Skeletal muscle satellite cell (primary cell): ENCODE results near the gene TSPAN16.

ENCODE experiments used
- H3K27me3 ChIP-seq: 2 replicates; pipeline ENCODE4 v1.7.0; 2013; ENCODE audit warnings: low read length; ENCODE audit not compliant: control insufficient read depth, insufficient read depth
- H3K36me3 ChIP-seq: 2 replicates; pipeline ENCODE4 v1.7.0; 2013; ENCODE audit warnings: mild to moderate bottlenecking, control low read depth, low read length; ENCODE audit not compliant: insufficient read depth
- H3K4me1 ChIP-seq: 2 replicates; pipeline ENCODE4 v1.7.0; 2013; ENCODE audit warnings: low read length; ENCODE audit not compliant: control insufficient read depth, insufficient read depth
- H3K4me2 ChIP-seq: 2 replicates; pipeline ENCODE4 v1.7.0; 2013; ENCODE audit warnings: mild to moderate bottlenecking, low read length
- H3K4me3 ChIP-seq: 2 replicates; pipeline ENCODE4 v1.7.0; 2013; ENCODE audit warnings: low read length
- H3K9ac ChIP-seq: 2 replicates; pipeline ENCODE4 v1.7.0; 2013; ENCODE audit warnings: mild to moderate bottlenecking, low read depth, low read length, moderate library complexity
- H3K9me3 ChIP-seq: replicated peaks from 2 replicates; pipeline ENCODE4 v1.7.0; 2013; ENCODE audit warnings: mild to moderate bottlenecking, control low read depth, low read length

The TSPAN16 gene

DNA sequence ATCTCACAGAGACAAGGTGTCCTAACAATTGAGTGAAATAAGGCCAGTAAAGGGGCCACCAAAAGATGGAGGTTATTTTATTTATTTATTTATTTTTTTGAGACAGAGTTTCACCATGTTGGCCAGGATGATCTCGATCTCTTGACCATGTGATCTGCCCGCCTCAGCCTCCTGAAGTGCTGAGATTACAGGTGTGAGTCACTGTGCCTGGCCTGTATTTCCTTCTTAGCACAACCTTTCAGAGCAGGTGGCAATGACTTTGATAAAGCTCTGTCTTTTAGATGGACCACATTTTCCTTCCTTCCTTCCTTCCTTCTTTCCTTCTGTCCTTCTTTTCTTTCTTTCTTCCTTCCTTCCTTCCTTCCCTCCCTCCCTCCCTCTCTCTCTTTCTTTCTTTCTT, 22.7 kb upstream of the TSPAN16 start:
- no peaks in the 10 kb centered on the region for H3K9me3 ChIP-seq
- peaks cover 3% of the 10 kb centered on the region for H3K27me3 ChIP-seq
- H3K36me3 ChIP-seq = no peaks in the 10 kb centered on the region
- peaks cover 13% of the 10 kb centered on the region for H3K4me1 ChIP-seq
- no peak overlapping the region for H3K9ac ChIP-seq
- no peak overlapping the region for H3K4me2 ChIP-seq
- no peak overlapping the region for H3K4me3 ChIP-seq

DNA sequence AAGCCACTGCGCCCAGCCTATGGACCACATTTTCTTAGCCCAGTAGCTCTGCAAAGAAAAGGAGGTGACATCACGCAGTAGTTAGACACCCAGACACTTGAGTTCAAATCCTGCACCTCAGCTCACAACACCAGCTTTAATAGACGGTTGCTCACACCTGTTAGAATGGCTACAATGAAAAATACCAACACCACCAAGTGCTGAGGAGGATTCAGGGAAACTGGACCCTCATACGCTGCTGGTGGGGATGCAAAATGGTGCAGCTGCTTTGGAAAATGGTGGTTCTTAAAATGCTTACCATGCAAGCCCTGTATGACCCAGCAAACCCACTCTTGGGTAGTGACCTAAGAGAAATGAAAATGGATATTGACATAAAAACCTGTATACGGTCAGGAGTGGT, 22.0 kb upstream of the TSPAN16 start:
- H3K36me3 ChIP-seq = no peaks in the 10 kb centered on the region
- H3K4me3 ChIP-seq = no peak overlapping the region
- no peak overlapping the region for H3K9ac ChIP-seq
- peaks cover 7% of the 10 kb centered on the region for H3K4me1 ChIP-seq
- no peak overlapping the region for H3K4me2 ChIP-seq
- H3K9me3 ChIP-seq = no peaks in the 10 kb centered on the region
- peaks cover 3% of the 10 kb centered on the region for H3K27me3 ChIP-seq

DNA sequence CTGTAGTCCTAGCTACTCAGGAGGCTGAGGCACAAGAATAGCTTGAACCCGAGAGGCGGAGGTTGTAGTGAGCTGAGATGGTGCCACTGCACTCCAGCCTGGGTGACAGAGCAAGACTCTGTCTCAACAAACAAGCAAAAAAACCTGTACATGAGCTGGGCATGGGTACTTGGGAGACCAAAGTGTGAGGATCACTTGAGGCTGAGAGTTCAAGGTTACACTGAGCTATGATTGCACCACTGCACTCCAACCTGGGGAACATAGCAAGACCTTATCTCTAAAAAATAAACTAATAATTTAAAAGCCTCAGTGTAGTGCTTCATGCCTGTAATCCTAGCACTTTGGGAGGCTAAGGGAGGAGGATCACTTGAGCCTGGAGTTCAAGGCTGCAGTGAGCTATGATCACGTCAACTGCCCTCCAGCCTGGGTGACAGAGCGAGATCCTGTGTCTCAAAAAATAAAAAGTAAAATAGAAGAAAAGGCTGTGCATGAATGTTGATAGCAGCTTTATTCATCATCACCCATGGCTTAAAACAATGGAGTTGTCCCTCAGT, 21.4 kb upstream of the TSPAN16 start:
- Histone ChIP-seq H3K27me3 (peaks cover 7% of the 10 kb centered on the region), H3K9me3 (no peaks in the 10 kb centered on the region), H3K36me3 (no peaks in the 10 kb centered on the region), H3K9ac (no peak overlapping the region), H3K4me1 (peaks cover 1% of the 10 kb centered on the region), H3K4me2 (no peak overlapping the region), H3K4me3 (no peak overlapping the region)

DNA sequence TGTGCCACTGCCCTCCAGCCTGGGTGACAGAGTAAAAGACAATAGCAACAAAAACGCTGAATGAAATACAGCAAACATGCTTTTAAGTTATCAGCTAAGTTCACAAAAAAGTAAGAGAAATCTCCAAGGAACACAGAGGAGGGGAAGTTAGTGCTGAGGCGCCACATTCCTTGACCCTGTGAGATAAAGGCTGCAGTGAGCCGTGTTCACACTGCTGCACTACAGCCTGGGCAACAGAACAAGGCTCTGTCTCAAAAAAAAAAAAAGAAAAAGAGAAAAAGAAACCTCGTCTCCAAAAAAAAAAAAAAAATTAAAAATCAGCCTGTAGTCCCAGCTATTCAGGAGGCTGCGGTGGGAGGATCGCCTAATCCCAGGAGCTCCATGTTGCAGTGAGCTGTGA, 17.3 kb upstream of the TSPAN16 start:
- Histone ChIP-seq H3K9me3 (no peaks in the 10 kb centered on the region), H3K4me1 (no peaks in the 10 kb centered on the region), H3K27me3 (peaks cover 8% of the 10 kb centered on the region), H3K36me3 (no peaks in the 10 kb centered on the region), H3K9ac (no peak overlapping the region), H3K4me2 (no peak overlapping the region), H3K4me3 (no peak overlapping the region)

DNA sequence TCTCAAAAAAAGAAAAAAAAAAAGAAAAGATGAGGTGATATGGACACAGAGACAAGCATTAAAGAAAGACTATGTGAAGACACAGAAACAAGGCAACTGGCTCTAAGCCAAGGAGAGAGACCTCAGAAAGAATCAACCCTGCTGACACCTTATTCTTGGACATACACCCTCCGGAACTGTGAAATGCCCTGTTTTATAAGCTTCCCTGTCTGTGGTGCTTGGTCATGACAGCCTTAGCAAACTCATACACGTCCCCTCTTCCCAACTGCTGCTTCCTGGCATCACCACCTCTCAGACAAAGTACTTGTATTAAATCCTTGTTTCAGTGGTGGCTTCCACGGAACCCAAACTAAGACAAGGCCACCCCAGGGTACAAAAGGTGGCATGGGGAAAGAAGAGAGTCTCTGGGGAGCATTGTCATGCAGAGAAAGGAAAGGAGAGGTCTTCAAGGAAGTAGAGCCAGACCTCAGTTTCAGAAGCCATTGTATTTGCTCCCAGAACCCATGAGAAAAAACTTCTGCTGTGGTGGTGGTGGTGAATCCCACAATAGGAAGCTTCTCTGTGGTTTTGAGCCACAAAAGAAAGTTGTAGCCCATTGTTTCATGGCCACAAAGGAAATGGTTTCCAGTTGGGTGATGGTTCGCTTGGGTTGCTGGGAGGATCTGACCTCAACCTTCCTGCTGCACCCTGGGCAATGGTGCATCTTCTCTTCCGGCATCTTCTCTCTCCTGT, 16.3 kb upstream of the TSPAN16 start:
- Histone ChIP-seq H3K27me3 (peaks cover 8% of the 10 kb centered on the region), H3K36me3 (no peaks in the 10 kb centered on the region), H3K4me2 (no peak overlapping the region), H3K4me3 (no peak overlapping the region), H3K4me1 (no peaks in the 10 kb centered on the region), H3K9ac (no peak overlapping the region), H3K9me3 (no peaks in the 10 kb centered on the region)

DNA sequence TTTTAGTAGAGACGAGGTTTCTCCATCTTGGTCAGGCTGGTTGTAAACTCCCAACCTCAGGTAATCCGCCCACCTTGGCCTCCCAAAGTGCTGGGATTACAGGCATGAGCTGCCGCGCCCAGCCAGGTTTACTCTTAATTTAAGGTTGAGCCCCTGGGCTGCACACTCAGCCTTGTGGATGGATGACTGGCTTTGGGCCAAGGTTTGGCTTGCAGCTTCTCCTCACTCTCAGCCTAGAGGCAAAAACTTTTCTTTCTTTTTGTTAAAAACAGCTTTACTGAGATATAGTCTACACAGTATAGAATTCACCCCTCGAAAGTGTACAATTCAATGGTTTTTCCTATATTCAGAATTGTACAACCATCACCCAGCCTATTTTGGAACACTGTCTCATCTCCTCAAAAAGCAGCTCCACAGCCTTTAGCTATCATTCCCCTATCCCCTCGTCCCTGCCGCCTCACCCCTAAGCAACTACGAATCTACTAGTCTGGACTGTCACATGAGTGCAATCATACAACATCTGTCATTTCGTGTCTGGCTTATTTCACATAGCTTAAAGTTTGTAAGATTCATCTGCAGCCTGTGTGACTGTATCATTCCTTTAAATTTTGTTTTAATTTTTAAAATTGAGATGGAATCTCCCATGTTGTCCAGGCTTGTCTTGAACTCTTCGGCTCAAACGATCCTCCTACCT, 14.5 kb upstream of the TSPAN16 start:
- H3K9ac ChIP-seq = no peak overlapping the region
- H3K4me1 ChIP-seq = peaks cover 7% of the 10 kb centered on the region
- no peaks in the 10 kb centered on the region for H3K36me3 ChIP-seq
- H3K4me2 ChIP-seq = no peak overlapping the region
- H3K9me3 ChIP-seq = no peaks in the 10 kb centered on the region
- H3K27me3 ChIP-seq = peaks cover 8% of the 10 kb centered on the region
- no peak overlapping the region for H3K4me3 ChIP-seq

DNA sequence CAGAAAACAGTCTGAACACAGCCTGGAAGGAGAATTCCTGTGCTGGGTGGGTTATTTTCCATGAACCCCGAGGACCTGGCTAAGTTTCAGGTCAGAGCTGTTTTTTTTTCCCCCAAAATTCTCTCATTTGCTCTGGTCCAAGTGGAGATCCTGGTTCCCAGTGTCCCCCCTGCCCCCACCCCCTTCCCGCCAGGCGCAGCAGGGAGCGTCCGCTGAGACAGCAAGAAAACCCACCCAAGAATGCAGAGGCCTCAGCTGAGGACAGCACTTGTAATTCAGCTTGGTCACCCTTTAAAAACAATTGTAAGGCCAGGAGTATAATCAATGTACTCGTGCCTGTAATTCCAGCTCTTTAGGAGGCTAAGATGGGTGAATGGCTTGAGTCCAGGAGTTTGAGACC, 11.4 kb upstream of the TSPAN16 start:
- peaks cover 2% of the 10 kb centered on the region for H3K27me3 ChIP-seq
- H3K9me3 ChIP-seq = no peaks in the 10 kb centered on the region
- no peak overlapping the region for H3K4me3 ChIP-seq
- peaks cover 15% of the 10 kb centered on the region for H3K4me1 ChIP-seq
- H3K36me3 ChIP-seq = no peaks in the 10 kb centered on the region
- no peak overlapping the region for H3K9ac ChIP-seq
- H3K4me2 ChIP-seq = no peak overlapping the region

DNA sequence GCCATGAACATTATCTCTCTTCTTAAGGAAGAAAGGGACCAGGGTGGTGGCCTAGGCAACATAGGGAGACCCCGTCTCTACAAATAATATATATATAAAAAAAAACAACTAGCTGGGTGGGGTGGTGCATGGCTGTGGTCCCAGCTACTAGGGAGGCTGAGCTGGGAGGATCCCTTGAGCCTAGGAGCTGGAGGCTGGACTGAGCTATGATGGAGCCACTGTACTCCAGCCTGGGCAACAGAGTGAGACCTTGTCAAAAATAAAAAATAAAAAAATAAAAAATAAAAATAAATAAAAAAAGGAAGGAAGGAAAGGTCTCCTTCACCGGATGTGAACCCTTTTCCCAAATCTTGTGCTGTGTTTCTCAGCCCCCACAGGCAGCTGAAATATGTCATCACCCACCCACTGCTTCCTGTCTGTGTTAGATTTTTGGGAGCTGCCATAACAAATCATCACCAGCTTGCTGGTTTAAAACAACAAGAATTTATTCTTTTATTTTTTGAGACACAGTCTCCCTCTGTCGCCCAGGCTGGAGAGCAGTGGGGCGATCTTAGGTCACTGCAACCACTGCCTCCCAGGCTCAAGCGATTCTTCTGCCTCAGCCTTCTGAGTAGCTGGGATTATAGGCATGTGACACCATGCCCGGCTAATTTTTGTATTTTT, 9.5 kb upstream of the TSPAN16 start:
- Histone ChIP-seq H3K36me3 (no peaks in the 10 kb centered on the region), H3K9me3 (no peaks in the 10 kb centered on the region), H3K27me3 (no peaks in the 10 kb centered on the region)

DNA sequence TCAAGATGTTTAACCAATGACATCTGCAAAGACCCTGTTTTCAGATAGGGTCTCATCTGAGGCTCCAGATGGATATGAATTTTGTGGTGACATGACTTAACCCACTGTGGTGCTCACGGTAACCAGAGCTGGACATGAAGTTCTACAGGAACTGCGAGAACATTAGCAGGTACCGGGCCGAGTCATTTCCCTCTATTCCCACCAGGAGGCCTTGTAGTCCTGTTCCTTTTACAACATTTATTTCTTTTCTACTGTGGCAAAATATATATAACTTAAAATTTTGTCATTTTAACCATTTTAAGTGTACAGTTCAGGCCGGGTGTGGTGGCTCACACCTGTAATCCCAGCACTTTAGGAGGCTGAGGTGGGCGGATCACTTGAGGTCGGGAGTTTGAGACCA, 7.6 kb upstream of the TSPAN16 start:
- Histone ChIP-seq H3K27me3 (no peaks in the 10 kb centered on the region), H3K9ac (no peak overlapping the region), H3K4me1 (peaks cover 16% of the 10 kb centered on the region), H3K4me2 (no peak overlapping the region), H3K4me3 (no peak overlapping the region), H3K36me3 (no peaks in the 10 kb centered on the region), H3K9me3 (no peaks in the 10 kb centered on the region)

More for the DNA sequence above, 9.5 kb upstream of the TSPAN16 start:
- H3K4me1 ChIP-seq = peaks cover 15% of the 10 kb centered on the region
- peak overlapping the region; percentile 12 for H3K4me2 ChIP-seq
- H3K4me3 ChIP-seq = no peak overlapping the region
- no peak overlapping the region for H3K9ac ChIP-seq

DNA sequence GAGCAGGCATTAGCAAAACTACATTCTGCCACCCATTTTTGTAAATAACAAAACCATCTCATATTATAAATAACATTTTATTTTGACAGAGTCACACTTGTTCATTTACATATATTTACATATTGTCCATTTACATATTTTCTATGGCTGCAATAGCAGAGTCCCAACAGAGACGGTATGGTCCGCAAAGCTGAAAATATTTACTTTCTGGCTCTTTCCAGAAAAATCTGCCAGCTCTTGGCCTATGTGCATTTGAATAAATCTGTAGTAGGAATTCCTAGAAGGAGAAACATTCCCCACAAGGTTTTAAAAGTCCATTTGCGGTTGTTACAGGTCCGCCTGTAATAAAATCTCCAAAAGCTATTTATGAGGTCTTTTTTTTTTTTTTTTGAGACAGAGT, 5.7 kb upstream of the TSPAN16 start:
- H3K27me3 ChIP-seq = no peaks in the 10 kb centered on the region
- no peaks in the 10 kb centered on the region for H3K36me3 ChIP-seq
- no peak overlapping the region for H3K4me2 ChIP-seq
- H3K9me3 ChIP-seq = no peaks in the 10 kb centered on the region
- H3K9ac ChIP-seq = no peak overlapping the region
- peaks cover 22% of the 10 kb centered on the region for H3K4me1 ChIP-seq
- H3K4me3 ChIP-seq = no peak overlapping the region

DNA sequence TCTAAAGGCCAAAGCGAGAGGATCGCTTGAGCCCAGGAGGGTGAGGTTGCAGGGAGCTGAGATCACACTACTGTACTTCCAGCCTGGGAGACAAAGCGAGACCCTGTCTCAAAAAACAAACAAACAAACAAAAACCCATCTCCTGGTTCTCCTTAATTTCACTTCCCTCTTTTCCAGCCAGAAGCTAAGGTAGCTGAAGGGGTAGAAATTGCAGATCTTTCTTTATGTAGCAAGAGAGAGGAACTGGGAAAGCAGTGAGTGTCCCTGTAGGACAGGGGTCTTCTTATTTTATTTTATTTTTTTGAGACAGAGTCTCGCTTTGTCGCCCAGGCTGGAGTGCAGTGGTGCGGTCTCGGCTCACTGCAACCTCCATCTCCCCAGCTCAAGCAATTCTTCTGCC, 4.5 kb upstream of the TSPAN16 start:
- Histone ChIP-seq H3K4me3 (no peak overlapping the region), H3K4me2 (no peak overlapping the region), H3K9ac (no peak overlapping the region), H3K4me1 (peaks cover 16% of the 10 kb centered on the region), H3K27me3 (no peaks in the 10 kb centered on the region), H3K9me3 (no peaks in the 10 kb centered on the region), H3K36me3 (no peaks in the 10 kb centered on the region)
